NCI-H1092 (cell line): Measurements from ENCODE around the gene RAB43.
"Not testable (repeated sequence)": the region's sequence is repeated elsewhere in the genome, so short reads cannot be mapped to it uniquely, and the experiment has no call there.

Experiments
- DNase-seq: peaks from one replicate; lab custom pipeline; 2025; lab: John Stamatoyannopoulos, UW

RAB43 gene

DNA sequence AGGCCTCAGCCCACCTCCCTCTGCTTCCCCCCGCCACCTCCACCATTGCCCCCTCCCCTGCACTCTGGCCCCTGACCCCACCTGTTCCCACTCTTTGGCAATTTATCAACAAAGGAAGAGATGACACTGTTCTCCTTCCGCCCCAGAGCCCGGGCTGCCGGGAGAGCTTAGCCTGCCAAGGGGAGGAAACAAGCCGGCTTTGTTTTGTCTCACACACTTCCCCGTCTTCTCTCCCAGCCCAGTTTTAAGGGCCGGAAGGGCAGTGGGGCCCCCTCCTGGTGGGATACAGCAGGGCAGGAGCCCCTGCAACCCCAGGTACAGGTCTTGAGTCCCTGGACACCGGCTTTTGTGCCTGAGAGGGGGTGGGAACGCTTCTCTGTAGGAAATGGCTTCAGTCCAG lies 33.7 kb downstream of the RAB43 start:
- DNase-seq: not testable (repeated sequence)

- no peak for DNase-seq
Observed at GRCh38 chr3:129087138-129087702, 34.4 kb downstream of the RAB43 start.

DNA sequence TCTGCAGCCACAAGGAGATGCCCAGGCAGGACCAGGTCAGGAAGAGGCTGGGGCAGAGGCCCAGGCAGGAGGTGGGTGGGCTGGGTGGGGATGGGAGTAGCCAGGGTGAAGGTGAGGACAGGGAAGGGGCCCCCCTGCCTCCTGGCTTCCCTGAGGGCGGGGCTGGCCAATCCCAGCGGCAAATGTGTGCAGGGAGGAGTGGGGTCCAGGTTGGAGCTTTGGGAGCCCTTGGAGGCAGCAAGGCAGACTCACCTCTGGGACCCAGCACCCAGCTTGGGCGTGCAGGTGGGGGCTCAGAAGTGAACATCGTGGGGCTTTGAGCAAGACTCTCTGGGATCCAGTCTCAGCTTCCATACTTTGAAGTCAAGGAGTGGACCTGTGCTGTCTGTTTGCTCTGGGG lies 35.8 kb downstream of the RAB43 start:
- DNase-seq: no peak

DNA sequence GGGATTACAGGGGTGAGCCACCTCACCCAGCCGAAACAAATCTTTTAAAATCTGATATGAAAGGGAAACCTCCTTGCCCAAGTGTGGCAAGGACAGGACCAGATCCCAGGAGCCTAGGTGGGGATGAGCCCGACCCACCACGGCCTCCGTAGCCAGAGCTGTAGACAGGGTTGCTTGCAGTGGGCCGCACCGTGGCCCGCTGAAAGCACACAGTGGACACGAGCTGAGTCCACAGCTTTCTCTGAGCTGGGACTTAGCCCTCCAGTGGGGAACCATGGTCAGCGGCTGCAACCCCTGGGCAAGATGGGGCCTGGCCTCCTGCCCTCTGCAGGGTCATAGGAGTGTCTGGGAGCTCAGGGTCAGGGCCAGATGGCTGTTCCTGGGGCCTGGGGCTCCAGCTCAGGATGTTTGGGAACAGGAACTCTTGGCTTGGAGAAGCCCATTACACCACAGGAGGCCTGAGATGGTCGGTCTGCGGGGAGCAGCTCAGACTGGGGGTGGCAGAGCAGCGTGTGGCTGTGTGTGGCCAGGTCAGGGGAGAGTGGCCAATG lies 36.4 kb downstream of the RAB43 start:
- no peak for DNase-seq

DNA sequence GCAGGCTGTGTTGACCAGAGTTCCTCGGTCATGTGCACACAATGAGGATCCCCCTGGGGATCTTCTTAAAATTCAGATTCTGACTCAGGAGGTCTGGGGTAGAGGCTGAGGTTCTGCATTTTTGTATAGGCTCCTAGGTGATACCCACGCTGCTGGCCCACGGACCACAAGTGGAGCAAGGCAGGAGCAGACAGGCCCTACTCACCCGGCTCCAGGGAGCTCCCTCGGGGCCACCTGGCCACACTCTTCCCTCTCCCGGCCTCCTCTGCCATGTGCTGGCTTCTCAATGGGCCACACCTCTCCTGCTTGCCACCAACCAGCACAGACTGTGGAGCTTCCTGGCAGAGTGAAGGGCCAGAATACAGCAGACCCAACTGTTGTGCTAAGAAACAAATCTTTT lies 37.1 kb downstream of the RAB43 start:
- no peak for DNase-seq

GRCh38 chr3:129082026-129082425 lies 39.6 kb downstream of the RAB43 start:
- no peak for DNase-seq

GRCh38 chr3:129081503-129081902 lies 40.1 kb downstream of the RAB43 start:
- no peak for DNase-seq

DNA sequence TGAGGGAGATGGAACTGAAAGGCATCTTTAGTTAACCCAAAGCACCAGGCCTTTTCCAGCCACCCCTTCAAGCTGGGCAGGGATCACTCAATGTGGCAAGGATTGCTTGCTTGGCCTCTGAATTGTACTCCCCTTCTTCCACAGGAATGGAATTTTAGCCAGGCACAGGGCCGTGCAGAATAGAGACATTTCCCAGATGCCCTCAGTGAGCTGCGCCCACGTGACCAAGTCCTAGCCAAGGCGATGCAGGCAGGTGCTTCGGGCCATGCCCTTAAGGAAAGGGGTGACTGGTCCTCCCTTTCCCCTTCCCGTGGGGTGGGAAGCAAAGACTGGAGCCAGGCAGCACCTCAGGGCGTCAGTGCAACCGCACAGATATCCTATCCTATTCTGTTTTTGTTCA lies 43.1 kb downstream of the RAB43 start:
- DNase-seq: no peak

DNA sequence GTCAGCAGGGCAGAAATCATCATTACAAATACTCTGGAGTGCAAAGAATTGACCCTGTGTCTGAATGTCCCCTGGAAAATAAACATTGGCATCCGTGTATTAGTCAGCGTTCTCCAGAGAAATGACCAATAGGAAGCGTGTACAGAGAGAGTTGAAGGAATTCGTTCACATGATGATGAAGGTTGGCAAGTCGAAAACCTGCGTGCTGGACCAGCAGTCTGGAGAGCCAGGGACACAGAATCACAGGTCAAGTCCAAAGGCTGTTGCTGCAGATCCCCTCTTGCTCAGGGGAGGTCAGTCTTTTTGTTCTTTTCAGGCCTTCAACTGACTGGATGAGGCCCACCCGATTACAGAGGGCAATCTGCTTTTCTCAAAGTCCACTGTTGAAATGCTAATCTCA lies 44.4 kb downstream of the RAB43 start:
- no peak for DNase-seq

DNA sequence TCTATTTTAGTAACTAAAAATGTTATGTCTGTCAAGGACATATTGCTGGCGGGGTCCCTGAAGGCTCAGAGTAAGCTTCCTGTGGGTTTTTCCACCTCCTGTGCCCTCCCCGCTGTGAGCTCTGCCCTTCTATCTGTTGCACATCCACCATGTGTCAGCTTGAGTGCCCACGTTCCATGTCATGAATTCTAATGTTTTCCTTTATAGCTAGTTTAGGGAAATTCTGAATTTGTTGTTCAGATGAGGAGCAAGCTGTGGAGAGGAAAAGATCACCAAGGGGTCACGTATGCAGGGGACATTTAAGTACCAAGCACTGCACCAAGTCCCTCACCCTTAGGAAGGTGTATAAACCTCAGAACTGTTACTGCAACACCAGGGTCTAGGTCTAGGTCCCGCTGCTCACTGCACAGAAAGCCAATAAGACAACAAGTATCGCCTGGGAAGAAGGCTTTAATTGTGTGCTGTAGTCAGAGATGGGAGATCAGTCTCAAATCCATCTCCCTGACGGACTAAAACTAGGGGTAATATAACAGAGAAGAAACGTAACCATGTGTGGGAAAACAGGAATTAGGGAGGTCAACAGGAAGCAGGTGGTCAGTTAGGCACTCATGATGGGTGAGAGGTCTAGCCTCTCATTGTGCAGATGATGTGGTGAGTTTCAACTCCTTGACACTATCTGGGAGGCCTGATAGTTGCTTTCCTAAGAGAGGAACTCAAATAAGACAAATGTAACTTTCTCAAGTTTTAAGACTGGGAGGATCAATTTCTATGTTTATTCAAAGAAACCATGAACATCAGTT lies 51.3 kb downstream of the RAB43 start:
- DNase-seq: no peak

DNA sequence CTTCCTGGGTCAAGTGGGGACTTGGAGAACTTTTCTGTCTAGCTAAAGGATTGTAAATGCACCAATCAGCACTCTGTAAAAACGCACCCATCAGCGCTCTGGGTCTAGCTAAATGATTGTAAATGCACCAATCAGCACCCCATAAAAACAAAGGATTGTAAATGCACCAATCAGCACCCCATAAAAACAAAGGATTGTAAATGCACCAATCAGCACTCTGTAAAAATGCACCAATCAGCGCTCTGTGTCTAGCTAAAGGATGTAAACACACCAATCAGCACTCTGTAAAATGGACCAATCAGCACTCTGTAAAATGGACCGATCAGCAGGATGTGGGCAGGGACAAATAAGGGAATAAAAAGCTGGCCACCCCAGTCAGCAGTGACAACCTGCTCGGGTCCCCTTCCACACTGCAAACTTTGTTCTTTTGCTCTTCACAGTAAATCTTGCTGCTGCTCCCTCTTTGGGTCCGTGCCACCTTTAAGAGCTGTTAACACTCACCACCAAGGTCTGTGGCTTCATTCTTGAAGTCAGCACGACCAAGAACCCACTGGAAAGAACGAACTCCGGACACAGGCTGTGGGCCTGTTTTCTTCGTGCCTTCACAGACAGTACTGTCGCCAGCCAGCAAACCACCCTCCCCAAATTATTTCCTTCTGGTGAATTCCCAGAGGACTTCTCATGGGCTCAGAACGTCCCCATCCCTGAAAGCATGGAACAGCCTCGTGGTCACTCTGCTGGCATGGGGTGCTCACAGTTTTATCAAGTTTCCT lies 52.1 kb downstream of the RAB43 start:
- not testable (repeated sequence) for DNase-seq

DNA sequence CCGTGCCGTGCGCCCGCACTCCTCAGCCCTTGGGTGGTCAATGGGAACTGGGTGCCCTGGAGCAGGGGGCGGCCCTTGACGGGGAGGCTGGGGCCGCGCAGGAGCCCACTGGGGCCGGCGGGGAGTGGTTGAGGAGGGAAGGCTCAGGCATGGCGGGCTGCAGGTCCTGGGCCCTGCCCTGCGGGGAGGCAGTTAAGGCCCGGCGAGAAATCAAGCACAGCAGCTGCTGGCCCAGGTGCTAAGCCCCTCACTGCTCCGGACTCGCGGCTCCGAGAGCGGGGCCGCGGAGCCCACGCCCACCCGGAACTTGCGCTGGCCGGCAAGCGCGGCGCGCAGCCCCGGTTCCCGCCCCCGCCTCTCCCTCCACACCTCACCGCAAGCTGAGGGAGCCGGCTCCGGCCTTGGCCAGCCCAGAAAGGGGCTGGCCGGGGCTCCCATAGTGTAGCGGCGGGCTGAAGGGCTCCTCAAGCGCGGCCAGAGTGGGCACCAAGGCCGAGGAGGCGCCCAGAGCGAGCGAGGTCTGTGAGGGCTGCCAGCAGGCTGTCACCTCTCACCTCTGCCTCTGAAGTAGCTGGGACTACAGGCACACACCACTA lies 53.2 kb downstream of the RAB43 start:
- no peak for DNase-seq

GRCh38 chr3:129067719-129068118 lies 53.9 kb downstream of the RAB43 start:
- DNase-seq: not testable (repeated sequence)

- no peak for DNase-seq
Observed at GRCh38 chr3:129065720-129066073, 55.9 kb downstream of the RAB43 start.

DNA sequence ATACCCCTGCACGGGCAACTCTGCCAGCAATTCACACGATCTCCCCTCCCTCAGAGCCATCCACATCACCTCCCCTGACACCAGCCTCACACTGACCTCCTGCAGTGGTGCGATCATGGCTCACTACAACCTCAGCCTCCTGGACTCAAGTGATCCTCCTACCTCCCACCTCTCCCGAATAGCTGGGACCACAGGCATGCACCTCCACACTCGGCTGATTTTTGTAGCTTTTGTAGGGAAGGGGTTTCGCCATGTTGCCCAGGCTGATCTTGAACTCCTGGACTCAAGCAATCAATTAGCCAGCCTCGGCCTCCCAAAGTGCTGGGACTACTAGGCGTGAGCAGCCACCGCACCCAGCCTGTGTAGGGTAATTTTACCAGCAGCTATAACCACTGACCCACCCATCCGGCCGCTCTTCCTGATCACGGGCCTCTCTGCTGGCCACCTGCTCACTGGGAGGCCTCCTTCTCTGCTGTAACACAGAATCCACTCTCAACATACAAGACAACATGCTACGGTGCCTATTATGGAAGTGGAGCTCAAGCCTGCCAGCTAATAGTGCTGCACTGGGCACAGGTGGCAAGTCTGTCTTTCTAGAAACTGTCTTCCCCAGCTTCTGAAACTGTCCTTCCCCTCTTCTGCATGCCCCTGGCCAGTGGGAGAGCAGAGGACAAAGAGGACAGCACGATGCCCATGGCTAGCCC lies 56.4 kb downstream of the RAB43 start:
- no peak for DNase-seq

- no peak for DNase-seq
Observed at GRCh38 chr3:129063841-129064482, 57.6 kb downstream of the RAB43 start.

GRCh38 chr3:129063091-129063640 lies 58.4 kb downstream of the RAB43 start:
- DNase-seq: no peak

GRCh38 chr3:129061888-129062834 lies 59.4 kb downstream of the RAB43 start:
- no peak for DNase-seq

DNA sequence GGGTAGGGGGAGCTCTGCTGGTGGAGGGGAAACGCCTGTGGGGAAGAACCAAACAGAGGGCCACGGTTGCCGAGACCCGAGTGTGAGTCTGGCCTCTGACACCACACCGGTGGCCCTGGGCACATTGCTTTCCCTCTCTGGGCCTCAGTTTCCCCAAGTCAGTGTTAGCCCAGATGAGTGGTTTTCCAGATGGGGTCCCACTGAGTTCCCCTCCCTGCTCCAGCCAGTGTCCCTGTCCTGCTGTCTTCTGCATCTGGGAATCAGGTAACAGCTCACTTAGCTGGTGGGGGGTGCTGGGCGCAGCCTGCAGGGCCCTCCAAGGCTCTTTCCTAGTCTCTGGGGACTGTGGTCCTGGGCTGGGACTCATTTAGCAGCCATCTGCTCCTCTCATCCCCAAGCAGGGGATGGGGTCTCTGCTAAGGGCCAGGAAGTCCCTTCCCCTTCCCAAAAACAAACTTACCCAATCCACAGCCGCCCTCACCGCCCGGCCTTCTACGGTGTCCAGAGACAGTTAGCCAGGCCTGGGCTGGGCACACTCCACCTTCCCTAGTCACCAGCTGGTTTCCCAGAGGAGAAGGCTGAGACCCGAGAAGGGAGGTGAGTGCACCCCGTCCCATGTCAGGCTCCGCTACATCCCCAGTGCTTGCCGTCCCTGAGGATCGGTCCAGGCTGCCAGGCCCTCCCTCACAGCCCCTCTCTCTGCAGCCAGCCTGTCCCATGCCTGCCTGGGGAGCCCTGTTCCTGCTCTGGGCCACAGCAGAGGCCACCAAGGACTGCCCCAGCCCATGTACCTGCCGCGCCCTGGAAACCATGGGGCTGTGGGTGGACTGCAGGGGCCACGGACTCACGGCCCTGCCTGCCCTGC lies 60.3 kb downstream of the RAB43 start:
- no peak for DNase-seq
